ENCODE data around the gene MAP1LC3A.
A peak's percentile ranks its signal among the peaks of the same experiment; 100 is the strongest.
"Not testable (repeated sequence)": the region's sequence is repeated elsewhere in the genome, so short reads cannot be mapped to it uniquely, and the experiment has no call there.

The MAP1LC3A gene

GRCh38 chr20:34558320-34559218 is at the start of gene MAP1LC3A:
TSS of gene MAP1LC3A (plus strand) at chr20:34558718. CDS start at chr20:34558869, 151 bp downstream.
- peak; percentile 95 for DNase-seq

GRCh38 chr20:34510575-34510974 is 47.9 kb upstream of the MAP1LC3A start:
- no peak for DNase-seq

DNA sequence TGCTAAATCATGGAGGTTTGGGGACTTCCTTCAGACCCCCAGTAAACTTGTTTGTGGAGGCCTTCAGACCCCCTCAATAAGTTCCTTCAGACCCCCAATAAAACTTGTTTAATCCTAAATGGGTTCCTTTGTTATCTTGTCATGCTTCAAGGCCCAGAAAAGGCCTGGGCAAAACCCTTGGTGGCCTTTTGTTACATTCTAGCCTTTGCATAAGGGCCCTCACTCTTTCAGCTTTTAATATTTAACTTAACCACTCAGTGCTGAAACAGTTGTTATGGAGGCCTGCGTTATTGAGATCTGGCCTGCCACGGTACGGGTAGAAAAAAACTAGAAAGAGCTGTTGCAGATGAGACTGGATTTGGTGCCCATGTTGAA is 46.6 kb upstream of the MAP1LC3A start:
- no peak for DNase-seq

DNA sequence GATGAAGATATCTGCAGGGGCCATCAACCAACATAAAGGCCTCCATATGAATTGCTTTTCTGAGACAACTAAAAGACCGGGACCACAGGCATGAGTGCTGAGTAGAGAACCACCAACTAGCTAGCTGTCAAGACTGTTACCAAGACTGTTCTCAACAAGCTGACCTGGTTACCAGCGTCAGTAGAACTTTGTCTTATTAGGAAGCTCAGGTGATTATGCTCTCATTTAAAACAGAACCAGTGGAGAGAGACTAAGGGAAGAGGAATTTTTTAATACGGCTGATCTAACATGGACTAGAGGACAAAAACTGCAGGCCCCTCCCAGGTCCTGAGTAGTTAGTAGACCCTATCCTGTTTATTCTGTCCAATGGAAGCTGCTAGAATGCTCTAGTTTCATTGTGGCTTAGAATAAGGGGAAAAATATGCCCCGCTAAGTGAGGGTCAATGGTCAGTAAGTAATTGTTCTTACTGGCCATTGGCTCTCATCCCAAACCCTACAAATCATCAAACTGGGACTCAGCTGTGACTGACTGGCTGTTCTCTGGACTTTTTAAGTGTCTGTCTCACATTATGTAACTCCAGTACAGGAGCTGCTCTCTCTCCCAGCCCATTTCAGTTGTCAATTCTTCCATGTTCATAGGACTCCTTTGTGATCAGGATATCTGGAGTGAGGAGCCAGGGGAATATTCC is 46.1 kb upstream of the MAP1LC3A start:
- DNase-seq: no peak

GRCh38 chr20:34512955-34513419 is 45.5 kb upstream of the MAP1LC3A start:
- DNase-seq: no peak

GRCh38 chr20:34514034-34514433 is 44.5 kb upstream of the MAP1LC3A start:
- DNase-seq: not testable (repeated sequence)

- peak; percentile 6 for DNase-seq
These were observed 43.5 kb upstream of the MAP1LC3A start for GRCh38 chr20:34514897-34515483.

DNA sequence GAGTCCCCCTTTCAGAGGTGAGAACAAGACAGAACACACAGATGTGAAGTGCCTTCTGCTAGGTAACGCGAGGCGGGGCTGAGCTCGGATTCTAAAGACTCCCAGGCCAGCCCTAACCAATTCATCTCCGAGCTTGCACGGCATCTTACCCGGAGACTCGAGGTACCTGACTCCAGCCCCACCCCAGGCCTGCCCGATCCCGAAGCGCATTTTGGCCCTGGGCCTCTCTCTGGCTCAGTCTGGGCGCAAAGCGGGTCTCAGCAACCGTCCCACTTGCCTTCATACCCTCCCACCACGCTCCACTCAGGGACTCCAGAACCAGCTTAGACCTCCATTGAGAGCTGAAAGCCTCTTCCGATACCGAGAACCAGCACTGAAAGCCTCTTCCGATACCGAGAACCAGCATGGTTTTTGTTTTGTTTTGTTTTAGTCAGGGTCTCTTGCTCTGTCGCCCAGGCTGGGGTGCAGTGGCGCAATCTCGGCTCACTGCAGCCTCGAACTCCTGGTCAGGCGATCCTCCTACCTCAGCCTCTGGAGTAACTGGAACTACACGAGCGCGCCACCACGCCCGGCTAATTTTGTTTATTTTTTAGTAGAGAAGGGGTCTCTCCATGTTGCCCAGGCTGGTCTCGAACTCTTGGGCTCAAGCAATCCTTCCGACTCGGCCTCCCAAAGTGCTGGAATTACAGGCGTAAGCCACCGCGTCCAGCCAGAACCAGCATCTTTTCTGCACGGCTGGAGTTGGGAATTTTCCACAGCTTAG is 42.9 kb upstream of the MAP1LC3A start:
- DNase-seq: peak; percentile 29

DNA sequence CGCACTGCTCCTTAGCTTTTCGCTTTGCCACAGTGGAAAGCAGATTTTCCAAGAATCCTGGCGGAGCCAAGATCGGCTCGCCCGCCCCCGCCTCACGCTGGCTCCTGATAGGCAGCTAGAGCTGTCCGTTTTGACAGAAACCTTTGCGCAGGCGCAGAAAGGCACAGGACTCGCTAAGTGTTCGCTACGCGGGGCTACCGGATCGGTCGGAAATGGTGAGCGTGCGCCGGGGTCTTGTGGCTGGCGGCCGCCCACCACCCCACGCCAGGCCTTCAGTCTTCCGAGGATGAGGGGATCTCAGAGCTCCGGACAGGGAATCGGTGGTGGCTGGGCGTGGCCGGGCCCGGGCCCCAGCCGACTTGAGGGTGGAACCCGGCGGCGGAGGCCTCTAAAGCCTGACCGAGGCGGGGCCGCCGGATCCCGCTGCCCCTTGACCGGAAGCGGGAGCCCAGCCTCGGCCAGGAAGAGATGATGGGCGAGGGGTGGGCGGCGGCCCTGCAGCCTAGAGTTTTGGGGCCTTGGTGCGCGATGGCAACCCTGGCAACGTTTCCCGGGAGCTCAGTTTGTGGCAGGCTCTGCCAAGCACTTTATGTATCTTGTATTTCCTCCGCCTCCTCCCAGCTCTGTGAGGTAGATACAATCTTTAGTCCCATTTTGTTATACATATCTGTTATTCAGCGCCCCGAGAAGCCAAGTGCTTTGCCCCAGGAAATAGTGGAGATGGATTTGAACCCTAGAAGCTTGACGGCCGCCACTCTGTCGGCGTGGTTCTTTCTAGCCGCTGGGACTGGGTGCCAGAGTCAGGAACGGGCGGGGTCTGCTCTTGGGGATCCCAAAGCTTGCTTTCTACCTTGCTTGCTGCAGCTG is 42.0 kb upstream of the MAP1LC3A start, which contains the start of gene DYNLRB1:
DYNLRB1 (plus strand) TSS at position 176 of the 867 bp plus-strand sequence; CDS start at position 213, 37 bp downstream.
- peak; percentile 98 for DNase-seq

DNA sequence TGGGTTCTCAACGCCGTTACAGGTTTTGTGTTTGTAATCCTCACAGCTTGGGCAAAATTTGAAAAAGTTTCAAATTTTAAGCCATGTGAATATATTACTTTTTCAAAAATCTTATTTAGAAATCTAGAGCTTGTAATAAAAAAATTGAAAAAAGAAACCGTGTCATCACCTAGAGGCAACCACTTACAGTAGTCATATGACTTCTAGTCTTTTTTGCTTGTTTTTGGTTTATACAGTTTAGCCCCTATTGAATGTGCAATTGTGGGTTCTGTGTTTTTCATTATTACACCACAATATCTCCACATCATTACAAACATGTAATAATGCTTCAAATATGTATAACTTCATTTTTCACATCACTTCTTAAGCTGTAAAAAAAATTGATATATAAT is 41.4 kb upstream of the MAP1LC3A start:
- peak; percentile 62 for DNase-seq

DNA sequence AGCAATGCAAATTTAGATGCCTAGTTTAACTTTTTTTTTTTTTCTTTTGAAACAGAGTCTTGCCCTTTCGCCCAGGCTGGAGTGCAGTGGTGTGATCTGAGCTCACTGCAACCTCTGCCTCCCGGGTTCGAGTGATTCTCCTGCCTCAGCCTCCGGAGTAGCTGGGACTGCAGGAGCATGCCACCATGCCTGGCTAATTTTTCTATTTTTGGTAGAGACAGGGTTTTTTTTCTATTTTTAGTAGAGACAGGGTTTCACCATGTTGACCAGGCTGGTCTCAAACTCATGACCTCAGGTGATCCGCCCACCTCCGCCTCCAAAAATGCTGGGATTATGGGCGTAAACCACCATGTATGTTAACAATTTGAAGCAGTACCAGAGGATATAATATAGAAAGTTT is 39.7 kb upstream of the MAP1LC3A start:
- DNase-seq: not testable (repeated sequence)

GRCh38 chr20:34519841-34520240 is 38.7 kb upstream of the MAP1LC3A start:
- DNase-seq: not testable (repeated sequence)

DNA sequence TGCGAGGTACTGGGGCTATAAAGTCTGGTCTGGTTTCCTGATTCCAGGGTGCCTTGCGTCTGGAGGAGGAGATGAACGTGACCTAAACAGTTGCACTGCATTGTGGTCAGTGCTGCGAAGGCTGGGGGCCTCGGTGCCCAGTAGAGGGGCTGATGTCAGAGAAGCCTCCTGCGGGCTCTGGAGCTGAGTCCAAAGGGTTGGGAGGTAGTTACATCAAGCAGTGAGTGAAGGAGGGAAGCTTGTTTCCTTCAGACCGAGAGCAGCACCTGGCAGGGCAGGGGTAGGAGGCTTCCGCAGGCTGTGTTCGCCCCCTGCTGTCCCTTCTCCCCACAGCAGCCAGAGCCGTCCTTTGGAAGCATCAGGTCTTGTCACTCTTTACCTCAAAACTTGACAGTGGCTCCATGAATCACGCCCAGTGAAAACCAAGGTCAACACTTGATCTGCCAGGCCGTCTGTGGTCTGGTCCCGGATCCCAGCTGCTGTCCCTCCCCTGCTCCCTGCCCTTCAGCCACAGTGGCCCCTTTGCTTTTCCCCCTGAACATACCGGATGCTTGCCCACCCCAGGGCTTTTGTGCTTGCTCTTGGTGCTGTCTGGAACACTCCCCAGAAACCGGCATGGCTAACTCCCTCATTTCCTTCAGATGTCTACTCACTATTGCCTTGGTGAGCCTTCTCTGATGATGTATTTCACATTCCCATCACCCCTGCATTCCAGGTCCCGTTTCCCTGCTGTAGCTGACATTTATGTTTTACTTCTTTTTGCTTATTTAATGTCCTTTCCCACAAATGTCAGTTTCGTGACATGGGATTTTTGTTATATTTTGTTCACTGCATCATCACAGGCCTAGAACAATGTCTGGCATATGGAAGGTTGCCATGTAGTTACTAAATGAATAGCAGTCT is 35.3 kb upstream of the MAP1LC3A start:
- peak; percentile 5 for DNase-seq

- no peak for DNase-seq
These were observed 34.1 kb upstream of the MAP1LC3A start for GRCh38 chr20:34524426-34524825.

- no peak for DNase-seq
These were observed 33.2 kb upstream of the MAP1LC3A start for GRCh38 chr20:34525342-34525708.

DNA sequence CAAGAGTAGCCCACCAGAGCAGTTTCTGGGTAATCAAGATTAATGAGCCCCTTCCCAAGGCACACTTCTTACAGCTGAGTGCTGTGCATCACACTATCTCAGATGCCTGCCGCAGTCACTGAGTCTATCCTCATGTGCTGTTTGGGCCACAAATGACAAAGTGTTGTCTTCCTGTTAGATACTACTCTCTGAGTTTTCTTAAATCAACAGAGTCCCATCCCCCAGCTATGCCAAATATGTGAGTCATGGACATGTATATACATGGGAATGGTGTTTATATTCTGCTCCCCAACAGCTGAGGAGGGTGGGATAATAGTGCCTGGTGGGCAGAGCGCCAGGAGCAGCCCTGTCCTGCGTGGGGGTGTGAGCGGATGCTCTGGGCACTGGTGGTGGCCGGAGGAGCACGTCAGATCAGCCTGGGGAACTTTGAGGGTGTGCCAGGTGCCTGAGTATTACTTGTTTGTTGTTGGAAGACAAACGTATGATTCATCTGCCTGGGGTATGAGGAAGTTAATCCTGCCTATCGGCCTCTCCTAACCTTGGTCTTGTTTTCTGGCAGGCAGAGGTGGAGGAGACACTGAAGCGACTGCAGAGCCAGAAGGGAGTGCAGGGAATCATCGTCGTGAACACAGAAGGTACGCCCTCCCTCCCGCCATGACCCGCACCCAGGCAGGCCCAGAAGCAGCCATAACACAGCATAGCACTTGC is 32.7 kb upstream of the MAP1LC3A start:
- peak; percentile 4 for DNase-seq

GRCh38 chr20:34526466-34526865 is 32.1 kb upstream of the MAP1LC3A start:
- no peak for DNase-seq

- DNase-seq: no peak
These were observed 31.5 kb upstream of the MAP1LC3A start for GRCh38 chr20:34527016-34527415.

GRCh38 chr20:34528921-34529297 is 29.6 kb upstream of the MAP1LC3A start:
- DNase-seq: no peak

DNA sequence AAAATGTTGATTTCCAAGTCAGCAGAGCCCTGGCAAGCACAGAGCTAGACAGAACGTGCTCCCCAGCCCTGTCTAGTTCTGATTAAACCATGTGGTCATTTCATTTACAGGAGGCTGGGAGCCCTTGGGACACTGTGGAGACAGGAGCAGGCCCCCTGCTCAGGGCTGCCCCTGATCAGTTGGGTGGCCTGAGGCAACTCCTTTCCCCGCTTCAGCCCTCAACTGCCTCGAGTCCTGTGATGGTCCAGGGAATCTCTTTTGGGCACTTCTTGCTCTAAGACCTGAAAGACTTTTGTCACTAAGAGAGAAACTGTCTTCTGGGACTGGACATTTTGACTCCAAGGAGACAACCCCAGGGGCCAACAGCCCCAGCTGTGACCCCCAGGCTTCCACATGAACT is 28.8 kb upstream of the MAP1LC3A start:
- DNase-seq: no peak

All from inflammatory macrophage treated with lipopolysaccharide for 4 hours (primary cell).